ENCODE data around the gene DEFB116. TPM values are rescaled to one million over a fixed set of nuclear protein-coding genes. Genes with fewer than 3 reads are reported as not detected.
"Not testable (repeated sequence)": the region's sequence is repeated elsewhere in the genome, so short reads cannot be mapped to it uniquely, and the experiment has no call there.

Gene DEFB116, protein sequence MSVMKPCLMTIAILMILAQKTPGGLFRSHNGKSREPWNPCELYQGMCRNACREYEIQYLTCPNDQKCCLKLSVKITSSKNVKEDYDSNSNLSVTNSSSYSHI
- total RNA-seq = not detected

- DNase-seq (ENCODE audit: low spot score) (no peak), ATAC-seq (ENCODE audit: insufficient number of reproducible peaks, low FRiP score, low read depth) (no peak)
- TF ChIP-seq CTCF (IDR thresholded peaks at IDR 0.05) = no peak
- Histone ChIP-seq H3K27me3 (replicated peaks; ENCODE audit: insufficient read depth) (no peaks in the 10 kb centered on the region), H3K27ac (no peak within 1 kb of the TSS), H3K4me3 (no peak within 1 kb of the TSS), H3K4me1 (ENCODE audit: control insufficient read depth in 1 of 2, low read depth in 2 of 2) (no peaks in the 10 kb centered on the region), H3K9me3 (no peaks in the 10 kb centered on the region), H3K36me3 (no peaks in the 10 kb centered on the region)
Measured at GRCh38 chr20:31308535-31309162, at the start of gene DEFB116. DEFB116 (minus strand) TSS chr20:31308585; CDS start chr20:31308585, 0 bp downstream.

DNA sequence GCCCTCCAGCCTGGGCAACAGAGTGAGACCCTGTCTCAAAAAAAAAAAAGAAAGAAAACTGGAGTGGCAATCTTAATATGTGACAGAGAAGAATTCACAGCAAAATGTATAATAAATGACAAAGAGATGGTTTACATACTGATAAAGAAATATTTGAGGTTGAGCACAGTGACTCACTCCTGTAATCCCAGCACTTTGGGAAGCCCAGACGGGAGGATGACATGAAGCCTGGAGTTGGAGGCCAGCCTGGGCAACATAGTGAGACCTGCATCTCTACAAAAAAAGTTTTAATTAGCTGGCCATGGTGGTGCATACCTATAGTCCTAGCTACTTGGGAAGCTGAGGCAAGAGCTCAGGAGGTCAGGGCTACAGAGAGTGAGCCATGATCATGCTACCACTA, 47.6 kb upstream of the DEFB116 start:
- TF ChIP-seq CTCF (IDR thresholded peaks at IDR 0.05) = no peak
- H3K9me3 ChIP-seq = no peaks in the 10 kb centered on the region
- H3K27me3 ChIP-seq (replicated peaks; ENCODE audit: insufficient read depth) = no peaks in the 10 kb centered on the region
- H3K36me3 ChIP-seq = no peaks in the 10 kb centered on the region
- DNase-seq (ENCODE audit: low spot score) = no peak
- H3K4me1 ChIP-seq (ENCODE audit: control insufficient read depth in 1 of 2, low read depth in 2 of 2) = no peaks in the 10 kb centered on the region
- no peak overlapping the region for H3K27ac ChIP-seq
- no peak for ATAC-seq (ENCODE audit: insufficient number of reproducible peaks, low FRiP score, low read depth)
- no peak overlapping the region for H3K4me3 ChIP-seq

DNA sequence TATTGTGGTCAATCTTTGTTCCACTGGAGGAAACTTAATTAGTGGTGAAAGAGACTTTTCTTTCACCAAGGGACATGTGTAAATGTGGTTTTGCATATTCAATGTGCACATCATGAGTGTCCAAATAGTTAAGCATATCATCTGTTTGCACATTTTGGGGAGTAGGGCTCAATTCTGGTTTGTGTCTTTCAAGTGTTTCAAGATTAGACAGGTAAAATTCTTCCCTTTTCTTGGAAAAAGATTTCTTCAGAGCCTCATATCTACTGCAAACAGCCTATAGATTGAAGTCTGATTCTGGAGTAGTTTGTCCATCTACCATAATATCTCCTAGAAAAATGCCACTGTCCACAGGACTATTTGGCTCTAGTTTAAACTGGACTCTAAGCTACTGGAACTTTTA, 33.1 kb upstream of the DEFB116 start:
- H3K4me1 ChIP-seq (ENCODE audit: control insufficient read depth in 1 of 2, low read depth in 2 of 2) = no peaks in the 10 kb centered on the region
- H3K27ac ChIP-seq = no peak overlapping the region
- ATAC-seq (ENCODE audit: insufficient number of reproducible peaks, low FRiP score, low read depth) (no peak), DNase-seq (ENCODE audit: low spot score) (no peak)
- no peaks in the 10 kb centered on the region for H3K9me3 ChIP-seq
- no peak for TF ChIP-seq CTCF (IDR thresholded peaks at IDR 0.05)
- no peaks in the 10 kb centered on the region for H3K36me3 ChIP-seq
- H3K27me3 ChIP-seq (replicated peaks; ENCODE audit: insufficient read depth) = no peaks in the 10 kb centered on the region
- H3K4me3 ChIP-seq = no peak overlapping the region

DNA sequence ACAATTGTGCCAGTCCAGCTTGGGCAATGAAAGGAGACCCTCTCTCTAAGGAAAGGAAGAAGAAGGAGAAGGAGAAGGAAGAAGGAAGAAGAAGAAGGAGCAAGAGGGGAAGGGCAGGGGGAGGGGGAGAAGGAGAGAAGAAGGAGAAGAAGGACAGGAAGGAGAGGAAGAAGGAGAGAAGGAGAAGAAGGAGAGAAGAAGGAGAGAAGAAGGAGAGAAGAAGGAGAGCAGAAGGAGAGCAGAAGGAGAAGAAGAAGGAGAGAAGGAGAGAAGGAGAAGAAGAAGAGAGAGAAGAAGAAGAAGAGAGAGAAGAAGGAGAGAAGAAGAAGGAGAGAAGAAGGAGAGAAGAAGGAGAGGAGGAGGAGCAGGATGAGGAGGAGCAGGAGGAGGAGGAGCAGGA, 22.5 kb upstream of the DEFB116 start:
- no peak for ATAC-seq (ENCODE audit: insufficient number of reproducible peaks, low FRiP score, low read depth)
- Histone ChIP-seq H3K9me3 (no peaks in the 10 kb centered on the region), H3K27ac (no peak overlapping the region), H3K4me3 (no peak overlapping the region), H3K4me1 (ENCODE audit: control insufficient read depth in 1 of 2, low read depth in 2 of 2) (no peaks in the 10 kb centered on the region), H3K36me3 (no peaks in the 10 kb centered on the region), H3K27me3 (replicated peaks; ENCODE audit: insufficient read depth) (no peaks in the 10 kb centered on the region)
- DNase-seq (ENCODE audit: low spot score) = no peak
- TF ChIP-seq CTCF (IDR thresholded peaks at IDR 0.05) = no peak

DNA sequence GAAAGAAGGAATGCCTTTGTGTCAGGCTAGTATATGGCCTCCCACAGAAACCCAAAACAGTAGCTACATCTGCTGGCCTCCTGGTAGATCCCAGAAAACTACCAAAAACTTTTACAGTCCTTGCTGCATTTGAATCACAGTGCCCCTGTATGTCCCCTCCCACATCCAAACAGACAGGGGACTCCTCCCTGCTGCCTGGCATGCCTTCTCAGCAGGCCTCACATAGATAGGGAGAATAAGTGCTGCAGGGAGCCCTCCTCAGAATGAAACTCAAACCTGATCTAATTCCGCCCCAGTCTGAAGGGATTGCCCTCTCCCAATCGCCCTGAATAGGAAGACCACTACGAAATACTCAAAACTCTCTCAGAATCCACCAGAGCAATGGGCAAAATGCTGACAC, 14.1 kb upstream of the DEFB116 start:
- no peak overlapping the region for H3K27ac ChIP-seq
- no peak overlapping the region for H3K4me3 ChIP-seq
- TF ChIP-seq CTCF (IDR thresholded peaks at IDR 0.05) = no peak
- no peaks in the 10 kb centered on the region for H3K27me3 ChIP-seq (replicated peaks; ENCODE audit: insufficient read depth)
- H3K9me3 ChIP-seq = no peaks in the 10 kb centered on the region
- no peak for ATAC-seq (ENCODE audit: insufficient number of reproducible peaks, low FRiP score, low read depth)
- DNase-seq (ENCODE audit: low spot score) = no peak
- H3K36me3 ChIP-seq = no peaks in the 10 kb centered on the region
- H3K4me1 ChIP-seq (ENCODE audit: control insufficient read depth in 1 of 2, low read depth in 2 of 2) = no peaks in the 10 kb centered on the region

DNA sequence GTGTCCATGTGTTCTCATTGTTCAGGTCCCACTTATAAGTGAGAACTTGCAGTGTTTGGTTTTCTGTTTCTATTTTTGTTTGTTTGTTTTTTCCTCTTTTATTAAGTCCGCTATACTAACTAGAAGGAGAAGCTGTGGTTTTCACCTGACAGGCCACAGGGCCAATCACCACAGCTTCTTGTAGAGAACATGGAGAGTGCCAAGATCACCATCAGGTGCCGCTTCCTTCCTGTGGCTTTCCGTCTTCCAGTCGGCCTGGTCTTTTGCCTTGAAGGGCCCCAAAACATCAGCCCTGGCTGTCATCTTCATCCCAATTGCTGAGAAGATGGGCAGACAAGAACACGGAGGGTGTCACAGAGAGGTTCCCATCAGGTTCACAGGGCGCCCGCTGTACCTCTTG, 23.4 kb downstream of the DEFB116 start:
- H3K27me3 ChIP-seq (replicated peaks; ENCODE audit: insufficient read depth); H3K36me3 ChIP-seq; ATAC-seq (ENCODE audit: insufficient number of reproducible peaks, low FRiP score, low read depth); H3K27ac ChIP-seq; H3K9me3 ChIP-seq; H3K4me1 ChIP-seq (ENCODE audit: control insufficient read depth in 1 of 2, low read depth in 2 of 2); H3K4me3 ChIP-seq; DNase-seq (ENCODE audit: low spot score): not testable (repeated sequence)

Data from thoracic aorta (tissue), 2 donors.